Measurements from ENCODE around the gene KLRD1.

The KLRD1 gene, protein sequence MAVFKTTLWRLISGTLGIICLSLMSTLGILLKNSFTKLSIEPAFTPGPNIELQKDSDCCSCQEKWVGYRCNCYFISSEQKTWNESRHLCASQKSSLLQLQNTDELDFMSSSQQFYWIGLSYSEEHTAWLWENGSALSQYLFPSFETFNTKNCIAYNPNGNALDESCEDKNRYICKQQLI

DNA sequence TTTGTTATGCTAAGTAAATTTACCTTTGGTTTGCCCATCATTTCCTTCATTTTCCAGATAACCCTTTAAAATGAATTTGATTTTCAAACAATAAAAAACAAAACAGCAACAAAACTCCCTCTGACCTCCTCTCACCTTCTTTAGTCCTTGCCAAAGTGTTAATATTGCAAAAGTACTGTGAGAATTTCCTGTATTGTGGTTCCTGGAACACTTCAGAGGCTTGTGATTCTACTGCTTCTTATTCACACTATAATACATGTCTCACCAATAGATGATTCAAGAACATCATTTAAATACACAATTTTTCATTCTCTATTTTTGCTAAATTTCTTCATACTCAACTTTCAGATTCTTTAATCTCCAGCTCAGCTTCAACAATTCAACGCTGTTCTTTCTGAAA is at the start of gene KLRD1:
Gene KLRD1 (plus strand): TSS at position 241 of the 400 bp plus-strand sequence. CDS start 208 bp downstream, outside the sequence.
- DNase-seq (ENCODE audit: extremely low read depth, low read depth) = no peak
- no peak within 1 kb of the TSS for H3K4me3 ChIP-seq (replicated peaks; ENCODE audit: low read depth, low read length)
- TF ChIP-seq, protein P1, sequence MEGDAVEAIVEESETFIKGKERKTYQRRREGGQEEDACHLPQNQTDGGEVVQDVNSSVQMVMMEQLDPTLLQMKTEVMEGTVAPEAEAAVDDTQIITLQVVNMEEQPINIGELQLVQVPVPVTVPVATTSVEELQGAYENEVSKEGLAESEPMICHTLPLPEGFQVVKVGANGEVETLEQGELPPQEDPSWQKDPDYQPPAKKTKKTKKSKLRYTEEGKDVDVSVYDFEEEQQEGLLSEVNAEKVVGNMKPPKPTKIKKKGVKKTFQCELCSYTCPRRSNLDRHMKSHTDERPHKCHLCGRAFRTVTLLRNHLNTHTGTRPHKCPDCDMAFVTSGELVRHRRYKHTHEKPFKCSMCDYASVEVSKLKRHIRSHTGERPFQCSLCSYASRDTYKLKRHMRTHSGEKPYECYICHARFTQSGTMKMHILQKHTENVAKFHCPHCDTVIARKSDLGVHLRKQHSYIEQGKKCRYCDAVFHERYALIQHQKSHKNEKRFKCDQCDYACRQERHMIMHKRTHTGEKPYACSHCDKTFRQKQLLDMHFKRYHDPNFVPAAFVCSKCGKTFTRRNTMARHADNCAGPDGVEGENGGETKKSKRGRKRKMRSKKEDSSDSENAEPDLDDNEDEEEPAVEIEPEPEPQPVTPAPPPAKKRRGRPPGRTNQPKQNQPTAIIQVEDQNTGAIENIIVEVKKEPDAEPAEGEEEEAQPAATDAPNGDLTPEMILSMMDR (IDR thresholded peaks at IDR 0.05; ENCODE audit: low read depth, low read length, missing control alignments) = no peak

DNA sequence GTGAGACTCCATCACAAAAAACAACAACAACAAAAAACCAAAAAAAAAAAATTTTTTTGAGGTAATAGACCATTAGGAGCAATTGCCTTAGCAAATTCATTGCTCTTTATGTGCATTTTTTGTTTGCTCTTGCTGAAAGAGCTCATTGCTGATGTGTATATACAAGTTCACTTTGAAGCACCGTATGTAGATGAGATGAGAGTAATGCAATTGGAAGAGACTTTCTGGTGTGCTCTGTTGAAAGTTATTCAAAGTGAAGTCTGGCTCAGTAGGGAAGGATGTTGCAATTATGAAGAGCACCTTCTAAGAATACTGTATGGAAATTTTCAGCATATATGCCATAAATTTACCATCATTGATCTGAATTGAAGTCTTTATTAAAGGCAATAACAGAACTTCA is 46.7 kb upstream of the KLRD1 start:
- no peak for DNase-seq (ENCODE audit: extremely low read depth, low read depth)
- TF ChIP-seq, protein P1 (IDR thresholded peaks at IDR 0.05; ENCODE audit: low read depth, low read length, missing control alignments) = no peak
- H3K4me3 ChIP-seq (replicated peaks; ENCODE audit: low read depth, low read length) = no peak overlapping the region

DNA sequence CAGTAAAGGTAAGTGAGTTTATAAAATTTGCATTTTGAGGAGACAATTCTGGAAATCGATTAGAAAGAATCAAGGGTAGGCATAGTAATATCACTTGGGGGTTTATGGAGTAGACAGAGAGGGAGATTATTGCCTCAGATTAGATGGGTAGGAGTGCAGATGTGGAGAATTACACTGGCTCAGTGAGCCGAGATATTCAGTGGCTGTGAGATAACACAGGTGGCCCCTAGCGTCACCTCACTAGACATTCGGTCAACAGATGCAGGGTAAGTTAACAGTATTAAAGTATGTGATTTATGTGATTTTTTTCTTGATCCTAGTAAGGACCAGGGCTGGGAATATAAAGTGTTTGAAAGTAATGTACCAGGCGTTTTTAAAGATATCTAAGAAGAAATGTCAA is 39.6 kb upstream of the KLRD1 start:
- TF ChIP-seq, protein P1 (IDR thresholded peaks at IDR 0.05; ENCODE audit: low read depth, low read length, missing control alignments) = no peak
- no peak for DNase-seq (ENCODE audit: extremely low read depth, low read depth)
- no peak overlapping the region for H3K4me3 ChIP-seq (replicated peaks; ENCODE audit: low read depth, low read length)

DNA sequence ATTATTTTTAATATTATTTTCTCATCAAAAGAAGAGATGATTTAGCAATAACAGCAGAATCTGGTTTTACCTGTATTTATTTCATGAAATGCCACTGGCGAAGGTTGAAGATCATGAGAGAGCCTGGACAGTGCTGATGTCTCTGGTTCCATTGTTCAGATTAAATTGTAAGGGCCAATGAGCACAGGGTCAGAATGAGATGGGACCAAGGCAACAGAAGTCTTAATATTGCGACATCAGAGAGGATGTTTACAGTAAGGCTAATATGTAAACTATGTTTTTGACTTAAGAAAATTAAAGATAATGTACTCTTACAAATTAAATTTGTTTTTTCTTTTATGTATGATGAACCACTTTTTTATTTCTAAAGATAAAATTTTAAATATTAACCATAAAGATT is 35.2 kb upstream of the KLRD1 start:
- TF ChIP-seq, protein P1 (IDR thresholded peaks at IDR 0.05; ENCODE audit: low read depth, low read length, missing control alignments) = no peak
- no peak overlapping the region for H3K4me3 ChIP-seq (replicated peaks; ENCODE audit: low read depth, low read length)
- DNase-seq (ENCODE audit: extremely low read depth, low read depth) = no peak

DNA sequence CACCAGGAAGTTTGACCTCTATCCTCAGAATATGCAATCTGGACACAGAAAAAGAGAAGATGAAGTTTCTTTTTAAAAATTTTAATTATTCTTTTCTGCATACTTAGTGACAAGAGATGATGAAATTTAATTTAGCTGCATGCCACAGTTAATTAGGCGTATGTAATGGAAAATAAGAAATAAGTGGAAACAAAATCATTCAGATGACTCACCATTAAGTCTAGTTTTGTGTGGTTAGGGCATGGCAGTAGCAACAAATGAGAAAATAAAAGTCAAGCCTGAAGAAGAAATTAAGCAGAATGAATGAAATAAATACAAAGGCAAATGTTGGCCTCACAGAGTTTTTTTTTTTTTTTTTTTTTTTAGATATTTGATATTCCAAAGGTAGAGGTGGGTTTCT is 30.9 kb upstream of the KLRD1 start:
- DNase-seq (ENCODE audit: extremely low read depth, low read depth) = no peak
- TF ChIP-seq, protein P1 (IDR thresholded peaks at IDR 0.05; ENCODE audit: low read depth, low read length, missing control alignments) = no peak
- no peak overlapping the region for H3K4me3 ChIP-seq (replicated peaks; ENCODE audit: low read depth, low read length)

DNA sequence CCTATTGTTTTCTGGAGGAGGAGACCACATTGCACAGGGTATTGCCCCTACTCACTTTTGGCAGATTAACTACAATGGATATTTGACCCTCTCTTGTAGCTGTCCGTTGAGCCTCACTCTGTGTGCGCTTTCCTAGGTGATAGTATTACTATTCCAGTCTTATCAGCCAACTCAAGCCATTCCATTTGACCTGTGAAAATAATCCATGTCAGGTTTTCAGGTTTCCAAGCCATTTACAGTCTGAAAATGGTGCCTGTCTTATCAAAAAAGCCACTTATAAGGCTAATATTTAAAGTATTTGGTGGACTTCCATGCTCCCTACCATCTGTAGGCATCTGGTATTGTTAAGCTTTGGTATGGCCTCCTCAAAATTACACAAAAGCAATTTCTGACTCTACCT is 29.6 kb upstream of the KLRD1 start:
- TF ChIP-seq, protein P1 (IDR thresholded peaks at IDR 0.05; ENCODE audit: low read depth, low read length, missing control alignments) = no peak
- no peak overlapping the region for H3K4me3 ChIP-seq (replicated peaks; ENCODE audit: low read depth, low read length)
- no peak for DNase-seq (ENCODE audit: extremely low read depth, low read depth)

DNA sequence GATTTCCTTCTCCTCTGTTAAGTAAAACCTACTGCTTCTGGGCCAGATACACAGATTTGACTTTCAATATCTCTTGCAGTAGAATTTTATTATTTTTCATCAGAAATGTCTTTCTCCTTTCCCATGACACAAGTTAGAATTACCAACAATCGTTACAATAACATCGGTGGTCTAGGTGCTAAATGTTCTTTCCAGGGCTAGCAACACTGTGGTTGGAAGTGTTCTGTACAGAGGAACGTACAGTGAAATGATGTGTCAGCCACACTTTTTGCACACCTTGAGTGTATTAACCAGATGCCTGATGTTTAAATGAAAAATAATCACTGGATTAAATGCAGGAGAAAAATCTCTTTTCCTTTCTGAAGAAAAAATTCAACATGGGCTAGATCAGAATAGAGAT is 27.7 kb upstream of the KLRD1 start:
- no peak for DNase-seq (ENCODE audit: extremely low read depth, low read depth)
- TF ChIP-seq, protein P1 (IDR thresholded peaks at IDR 0.05; ENCODE audit: low read depth, low read length, missing control alignments) = no peak
- no peak overlapping the region for H3K4me3 ChIP-seq (replicated peaks; ENCODE audit: low read depth, low read length)
